ENCODE results near the gene HCRTR1. TPM values are rescaled to one million over a fixed set of nuclear protein-coding genes. Genes with fewer than 3 reads are reported as not detected.

The HCRTR1 gene
- total RNA-seq, 1 experiment from 2014 or later, result not detected

GRCh38 chr1:31592132-31592531 is 25.4 kb upstream of the HCRTR1 start:
- H4K20me1 ChIP-seq (ENCODE audit: low read length), result no peaks in the 10 kb centered on the region
- peaks cover 36% of the 10 kb centered on the region for H3K4me1 ChIP-seq (ENCODE audit: insufficient read depth, low read length)
- TF ChIP-seq EZH2phosphoT487 (IDR thresholded peaks at IDR 0.05; ENCODE audit: borderline replicate concordance, low read length), result no peak
- no peak for TF ChIP-seq EZH2 (IDR thresholded peaks at IDR 0.05; ENCODE audit: low read length, unreplicated experiment)
- no peak for TF ChIP-seq CTCF (conservative IDR thresholded peaks at IDR 0.05; ENCODE audit: low read depth, low read length)
- H2AFZ ChIP-seq (ENCODE audit: low read length), result peak overlapping the region; percentile 50; the same call in 1 of the 2 replicates
- peak overlapping the region; percentile 16; the same call in 1 of the 2 replicates for H3K27ac ChIP-seq (ENCODE audit: low read length)
- CTCF ChIA-PET, result no interaction called here
- no peaks in the 10 kb centered on the region for H3K27me3 ChIP-seq (ENCODE audit: low read length)
- no peaks in the 10 kb centered on the region for H3F3A ChIP-seq (ENCODE audit: low read length, unreplicated experiment)
- H3K79me2 ChIP-seq (ENCODE audit: low read length), result no peaks in the 10 kb centered on the region
- H3K9me3 ChIP-seq (ENCODE audit: low read length), result no peaks in the 10 kb centered on the region
- peak overlapping the region; percentile 32; the same call in 1 of the 2 replicates for H3K4me2 ChIP-seq (ENCODE audit: low read length)
- DNase-seq (peak; percentile 19), ATAC-seq (no peak)
- BruUV-seq (replicated peaks), result no TSS peak
- no peaks in the 10 kb centered on the region for H3K36me3 ChIP-seq (ENCODE audit: low read depth, low read length)
- no peak overlapping the region for H3K4me3 ChIP-seq (ENCODE audit: low read length)
- intact Hi-C loops (cut with micrococcal nuclease), result no loop called here
- H3K9me2 ChIP-seq (replicated peaks; ENCODE audit: low read length), result no peaks in the 10 kb centered on the region
- no peak overlapping the region for H3K9ac ChIP-seq (ENCODE audit: low read length)
- POLR2A ChIA-PET (ENCODE audit: unreplicated experiment), result no interaction called here

GRCh38 chr1:31593136-31593665 is 24.3 kb upstream of the HCRTR1 start:
- H3K4me2 ChIP-seq (ENCODE audit: low read length), result no peak overlapping the region
- H3K27ac ChIP-seq (ENCODE audit: low read length), result no peak overlapping the region
- ChIA-PET CTCF (interaction anchor here (0.6 to 0.7 kb wide), 3 partner anchors 10 to 220 kb away, joined by 3 to 4 read pairs (median 3); no protein-coding TSS in a partner anchor), POLR2A (ENCODE audit: unreplicated experiment) (no interaction called here)
- no peak for DNase-seq
- no TSS peak for BruUV-seq (replicated peaks)
- no peaks in the 10 kb centered on the region for H3K9me3 ChIP-seq (ENCODE audit: low read length)
- no peak overlapping the region for H2AFZ ChIP-seq (ENCODE audit: low read length)
- no peak for ATAC-seq
- H3K4me3 ChIP-seq (ENCODE audit: low read length), result no peak overlapping the region
- H3F3A ChIP-seq (ENCODE audit: low read length, unreplicated experiment), result no peaks in the 10 kb centered on the region
- no peaks in the 10 kb centered on the region for H3K9me2 ChIP-seq (replicated peaks; ENCODE audit: low read length)
- TF ChIP-seq EZH2 (IDR thresholded peaks at IDR 0.05; ENCODE audit: low read length, unreplicated experiment), result no peak
- no peak for TF ChIP-seq CTCF (conservative IDR thresholded peaks at IDR 0.05; ENCODE audit: low read depth, low read length)
- no peak for TF ChIP-seq EZH2phosphoT487 (IDR thresholded peaks at IDR 0.05; ENCODE audit: borderline replicate concordance, low read length)
- H3K79me2 ChIP-seq (ENCODE audit: low read length), result no peaks in the 10 kb centered on the region
- no peak overlapping the region for H3K9ac ChIP-seq (ENCODE audit: low read length)
- H3K4me1 ChIP-seq (ENCODE audit: insufficient read depth, low read length), result peaks cover 25% of the 10 kb centered on the region
- H3K36me3 ChIP-seq (ENCODE audit: low read depth, low read length), result no peaks in the 10 kb centered on the region
- H3K27me3 ChIP-seq (ENCODE audit: low read length), result no peaks in the 10 kb centered on the region
- H4K20me1 ChIP-seq (ENCODE audit: low read length), result no peaks in the 10 kb centered on the region
- intact Hi-C loops (cut with micrococcal nuclease), result no loop called here
